CD4-positive, alpha-beta T cell treated with Interleukin-10 for 1 hour (primary cell): ENCODE data around the gene RIMBP2.

Experiments used
- DNase-seq: peaks from one replicate; pipeline ENCODE4 v3.0.0-alpha.2; 2020

Gene RIMBP2

GRCh38 chr12:130525384-130526172 is 190.5 kb downstream of the RIMBP2 start:
- DNase-seq, result no peak

GRCh38 chr12:130524759-130525158 is 191.3 kb downstream of the RIMBP2 start:
- no peak for DNase-seq

GRCh38 chr12:130523863-130524614 is 192.1 kb downstream of the RIMBP2 start:
- DNase-seq, result no peak

GRCh38 chr12:130523208-130523607 is 192.9 kb downstream of the RIMBP2 start:
- DNase-seq, result no peak

- no peak for DNase-seq
Observed at GRCh38 chr12:130522244-130522834, 193.8 kb downstream of the RIMBP2 start.

GRCh38 chr12:130521375-130522124 is 194.5 kb downstream of the RIMBP2 start:
- no peak for DNase-seq

- no peak for DNase-seq
Observed at GRCh38 chr12:130520784-130521183, 195.3 kb downstream of the RIMBP2 start.

- no peak for DNase-seq
Observed at GRCh38 chr12:130517588-130517987, 198.5 kb downstream of the RIMBP2 start.

- no peak for DNase-seq
Observed at GRCh38 chr12:130514149-130514551, 201.9 kb downstream of the RIMBP2 start.

GRCh38 chr12:130513556-130513955 is 202.5 kb downstream of the RIMBP2 start:
- no peak for DNase-seq

GRCh38 chr12:130511285-130511684 is 204.8 kb downstream of the RIMBP2 start:
- DNase-seq, result no peak

- DNase-seq, result no peak
Observed at GRCh38 chr12:130509454-130509853, 206.6 kb downstream of the RIMBP2 start.

- no peak for DNase-seq
Observed at GRCh38 chr12:130508847-130509246, 207.3 kb downstream of the RIMBP2 start.

GRCh38 chr12:130508318-130508717 is 207.8 kb downstream of the RIMBP2 start:
- no peak for DNase-seq

- DNase-seq, result no peak
Observed at GRCh38 chr12:130506844-130507243, 209.3 kb downstream of the RIMBP2 start.

GRCh38 chr12:130504840-130505175 is 211.3 kb downstream of the RIMBP2 start:
- DNase-seq, result no peak

- no peak for DNase-seq
Observed at GRCh38 chr12:130504110-130504839, 211.8 kb downstream of the RIMBP2 start.

GRCh38 chr12:130501821-130502220 is 214.3 kb downstream of the RIMBP2 start:
- no peak for DNase-seq

- no peak for DNase-seq
Observed at GRCh38 chr12:130500835-130501330, 215.2 kb downstream of the RIMBP2 start.

- DNase-seq, result no peak
Observed at GRCh38 chr12:130499474-130499873, 216.6 kb downstream of the RIMBP2 start.

- no peak for DNase-seq
Observed at GRCh38 chr12:130498589-130499385, 217.3 kb downstream of the RIMBP2 start.
